B cell (primary cell): Measurements from ENCODE around the gene FXYD3. TPM values are rescaled to one million over a fixed set of nuclear protein-coding genes. Genes with fewer than 3 reads are reported as not detected.

ENCODE experiments used
- ATAC-seq: fragments of 200-7000 bp; cut with Tn5 transposase; one replicate; pipeline ENCODE4 v1.10.0; 2021; ENCODE audit warnings: low read depth, mild to moderate bottlenecking, moderate number of reproducible peaks, moderate library complexity
- CTCF ChIA-PET: fragments of 350-600 bp; sonication (Branson Sonifier 250); formaldehyde crosslinking; loops from one replicate; lab custom pipeline; 2021; ENCODE audit warnings: antibody characterized with exemption, inconsistent platforms; lab: Charles Lee
- POLR2A ChIA-PET: fragments of 350-600 bp; sonication (Branson Sonifier 250); formaldehyde crosslinking; loops from one replicate; lab custom pipeline; 2021; ENCODE audit warnings: antibody characterized with exemption; lab: Charles Lee
- DNase-seq: peaks from one replicate; pipeline ENCODE4 v3.0.0; 2013
- H2AFZ ChIP-seq: 2 replicates; pipeline ENCODE4 v1.6.1; 2012; ENCODE audit warnings: mild to moderate bottlenecking, low read depth, low read length; ENCODE audit not compliant: insufficient read depth, poor library complexity, severe bottlenecking
- H3K27ac ChIP-seq, 2 donors: 1 replicate in 1 of 2; 2 replicates in 1 of 2; pipeline ENCODE4 v1.5.1; 2012 to 2013; ENCODE audit warnings: low read length in 2 of 2, mild to moderate bottlenecking in 2 of 2, moderate library complexity in 1 of 2
- H3K27me3 ChIP-seq, 4 experiments: fragments of 200-600 bp in 1 of 4; sonication (generic) in 1 of 4; replicated peaks in 1 of 4; 1 replicate in 2 of 4; 2 replicates in 2 of 4; pipeline versions ENCODE4 v1.6.1 to v1.7.0; 2013 to 2016; ENCODE audit warnings: low read length in 3 of 4, mild to moderate bottlenecking in 2 of 4, mixed read lengths in 1 of 4, moderate library complexity in 1 of 4; ENCODE audit not compliant: insufficient read depth in 4 of 4, control insufficient read depth in 3 of 4; ENCODE audit errors: control extremely low read depth in 1 of 4
- H3K36me3 ChIP-seq, 2 experiments: replicated peaks in 1 of 2; 1 replicate in 1 of 2; 2 replicates in 1 of 2; pipeline versions ENCODE4 v1.6.1 to v1.7.1; 2013; ENCODE audit warnings: low read length in 1 of 2; ENCODE audit not compliant: insufficient read depth in 2 of 2, control insufficient read depth in 1 of 2; ENCODE audit errors: control extremely low read depth in 1 of 2, extremely low read depth in 1 of 2
- H3K4me1 ChIP-seq, 2 donors: fragments of 200-600 bp in 1 of 2; sonication (generic) in 1 of 2; 1 replicate in 1 of 2; 2 replicates in 1 of 2; pipeline versions ENCODE4 v1.5.1 to v1.6.1; 2013 to 2017; ENCODE audit warnings: low read length in 2 of 2; ENCODE audit not compliant: control insufficient read depth in 2 of 2, insufficient read depth in 2 of 2
- H3K4me2 ChIP-seq: replicated peaks from 2 replicates; pipeline ENCODE3; 2012; ENCODE audit warnings: mild to moderate bottlenecking, low read depth, low read length; ENCODE audit not compliant: poor library complexity, severe bottlenecking
- H3K4me3 ChIP-seq, 5 experiments: fragments of 200-600 bp in 1 of 5; sonication (generic) in 1 of 5; 1 replicate in 3 of 5; 2 replicates in 2 of 5; pipeline versions ENCODE4 v1.5.1 to v1.7.0; 2011 to 2016; ENCODE audit warnings: low read length in 4 of 5, mild to moderate bottlenecking in 4 of 5, low read depth in 2 of 5, control low read depth in 1 of 5, moderate library complexity in 1 of 5; ENCODE audit not compliant: insufficient read depth in 1 of 5; ENCODE audit errors: control extremely low read depth in 1 of 5, extremely low read depth in 1 of 5
- H3K79me2 ChIP-seq: fragments of 200-600 bp; sonication (generic); one replicate; pipeline ENCODE4 v1.6.0; 2016; ENCODE audit warnings: low read length; ENCODE audit not compliant: control insufficient read depth, insufficient read depth
- H3K9ac ChIP-seq: fragments of 200-600 bp; sonication (generic); 2 replicates; pipeline ENCODE4 v1.6.1; 2017; ENCODE audit warnings: mild to moderate bottlenecking, low read length, moderate library complexity
- H3K9me3 ChIP-seq, 3 donors: one replicate each; pipeline versions ENCODE4 v1.6.1 to v1.7.1; 2013; ENCODE audit warnings: low read length in 2 of 3; ENCODE audit not compliant: control insufficient read depth in 2 of 3, insufficient read depth in 1 of 3; ENCODE audit errors: control extremely low read depth in 1 of 3
- H4K20me1 ChIP-seq: 2 replicates; pipeline ENCODE4 v1.6.0; 2012; ENCODE audit warnings: mild to moderate bottlenecking, low read length; ENCODE audit not compliant: insufficient read depth, control insufficient read depth, poor library complexity, severe bottlenecking
- H3K27ac Mint-ChIP-seq: one replicate; pipeline ENCODE4 v1.8.0; 2021; ENCODE audit warnings: mixed read lengths
- H3K27me3 Mint-ChIP-seq: one replicate; pipeline ENCODE4 v1.8.0; 2021; ENCODE audit warnings: mixed read lengths
- H3K4me1 Mint-ChIP-seq: one replicate; pipeline ENCODE4 v1.8.0; 2021; ENCODE audit warnings: mixed read lengths
- H3K4me3 Mint-ChIP-seq: one replicate; pipeline ENCODE4 v1.8.0; 2021; ENCODE audit warnings: mixed read lengths
- H3K9me3 Mint-ChIP-seq: one replicate; pipeline ENCODE4 v1.8.0; 2022; ENCODE audit warnings: mixed read lengths; ENCODE audit not compliant: insufficient read depth
- CTCF ChIP-seq: fragments of 200-600 bp; IDR thresholded peaks from one replicate; pipeline ENCODE4 v1.8.0; 2022; ENCODE audit warnings: antibody characterized with exemption, mild to moderate bottlenecking
- EZH2 ChIP-seq: IDR thresholded peaks from 2 replicates; pipeline ENCODE4 v1.6.1; 2012; ENCODE audit warnings: borderline replicate concordance, low read depth, mild to moderate bottlenecking, moderate library complexity, low read length; ENCODE audit not compliant: insufficient read depth, poor library complexity, severe bottlenecking
- WGBS: methylation state at CpG from one replicate; pipeline ENCODE4 v1.1.5; 2013; ENCODE audit warnings: missing lambda C conversion rate; ENCODE audit not compliant: insufficient coverage; 5-methylcytosine and 5-hydroxymethylcytosine counted together
- intact Hi-C: fragments of 100-400 bp; cut with micrococcal nuclease; formaldehyde crosslinking; loops from one replicate; pipeline ENCODE4 v1.10.0; 2022
- polyA plus RNA-seq: library from polyadenylated mRNA; depleted of rRNA; stranded (reverse); fragments of >200 nt; gene quantifications from 2 replicates; pipeline ENCODE4 v1.2.3, GENCODE V29; 2012
- total RNA-seq, 2 donors: library from RNA; stranded (reverse); fragments of 120-200 nt in 1 of 2; gene quantifications; 1 replicate in 1 of 2; 2 replicates in 1 of 2; pipeline versions ENCODE4 v1.2.3 to v1.2.4, GENCODE V29; 2013 to 2022

The FXYD3 gene
- total and polyA plus RNA-seq, 2 donors (not counting 1 experiment from before 2014, with no cell fraction given) = not detected

GRCh38 chr19:35159606-35160005 lies 44.0 kb downstream of the FXYD3 start:
- CTCF ChIA-PET = interaction anchor here (1.2 to 1.5 kb wide), 2 partner anchors 18 to 77 kb away, joined by 3 read pairs; no protein-coding TSS in a partner anchor
- no peak overlapping the region for H3K27ac Mint-ChIP-seq
- H3K27ac ChIP-seq = no peak overlapping the region

More at GRCh38 chr19:35159606-35160005, 44.0 kb downstream of the FXYD3 start:
- no peak overlapping the region for H3K9ac ChIP-seq
- no peak overlapping the region for H3K4me2 ChIP-seq
- Mint-ChIP-seq H3K4me1 (peaks cover 37% of the 10 kb centered on the region), H3K27me3 (no peaks in the 10 kb centered on the region), H3K9me3 (no peaks in the 10 kb centered on the region), H3K4me3 (no peak overlapping the region)
- WGBS = 100% methylated on average over 5 of the region's 8 CpGs
- intact Hi-C loops = loop anchor here (10.0 kb wide), 1 partner anchor 305 kb away; no protein-coding TSS in a partner anchor
- H3K36me3 ChIP-seq = peaks cover 14 to 81% of the 10 kb centered on the region in 2 experiments
- H4K20me1 ChIP-seq = peaks cover 57% of the 10 kb centered on the region
- H3K9me3 ChIP-seq = peaks cover 0 to 11% (median 7%) of the 10 kb centered on the region in 3 donors
- no peak overlapping the region for H2AFZ ChIP-seq
- no peak for TF ChIP-seq CTCF
- TF ChIP-seq EZH2 = no peak
- no peak for DNase-seq
- peaks cover 41% of the 10 kb centered on the region for H3K79me2 ChIP-seq
- peaks cover 14% of the 10 kb centered on the region in 2 donors for H3K4me1 ChIP-seq
- no peak for ATAC-seq
- no peak overlapping the region for H3K4me3 ChIP-seq
- POLR2A ChIA-PET = interaction anchor here (0.5 kb wide), 1 partner anchor 16 kb away, joined by 3 read pairs; the partner anchor contains the start of gene FXYD7
- no peaks in the 10 kb centered on the region for H3K27me3 ChIP-seq
